Activated CD4-positive, alpha-beta memory T cell treated with anti-CD3 and anti-CD28 coated beads for 36 hours (primary cell): ENCODE measurements around the gene FGD5. TPM values are rescaled to one million over a fixed set of nuclear protein-coding genes. Genes with fewer than 3 reads are reported as not detected.

Source experiments
- CTCF ChIA-PET: fragments of 350-600 bp; sonication (Branson Sonifier 250); formaldehyde crosslinking; loops from one replicate; lab custom pipeline; 2021; ENCODE audit warnings: antibody characterized with exemption, inconsistent platforms; lab: Charles Lee
- POLR2A ChIA-PET: fragments of 350-600 bp; sonication (Branson Sonifier 250); formaldehyde crosslinking; loops from one replicate; lab custom pipeline; 2021; ENCODE audit warnings: antibody characterized with exemption; lab: Charles Lee
- DNase-seq: peaks from one replicate; pipeline ENCODE4 v3.0.0-alpha.2; 2020
- H3K27ac Mint-ChIP-seq: one replicate; pipeline ENCODE4 v1.8.0; 2021; ENCODE audit warnings: mixed read lengths
- H3K27me3 Mint-ChIP-seq: one replicate; pipeline ENCODE4 v1.8.0; 2021; ENCODE audit warnings: mixed read lengths
- H3K36me3 Mint-ChIP-seq: one replicate; pipeline ENCODE4 v1.8.0; 2021; ENCODE audit warnings: mixed read lengths
- H3K4me1 Mint-ChIP-seq: one replicate; pipeline ENCODE4 v1.8.0; 2021; ENCODE audit warnings: low read depth, mixed read lengths
- H3K4me3 Mint-ChIP-seq: one replicate; pipeline ENCODE4 v1.8.0; 2021; ENCODE audit warnings: mild to moderate bottlenecking, mixed read lengths
- H3K9me3 Mint-ChIP-seq: one replicate; pipeline ENCODE4 v1.8.0; 2021; ENCODE audit warnings: mixed read lengths
- intact Hi-C: fragments of 100-400 bp; cut with micrococcal nuclease; formaldehyde crosslinking; loops from one replicate; pipeline ENCODE4 v1.15.1; 2023
- total RNA-seq, 2 experiments: library from RNA; stranded (reverse); gene quantifications; one replicate each; pipeline ENCODE4 v1.2.3, GENCODE V29; 2021

The FGD5 gene
- total RNA-seq, 2 experiments from 2014 or later: 0.12 TPM; not detected in 1

- Mint-ChIP-seq H3K27ac (peak overlapping the region; percentile 38), H3K36me3 (peaks cover 19% of the 10 kb centered on the region), H3K9me3 (no peaks in the 10 kb centered on the region), H3K27me3 (no peaks in the 10 kb centered on the region), H3K4me3 (peak overlapping the region; percentile 84), H3K4me1 (peaks cover 42% of the 10 kb centered on the region)
- ChIA-PET POLR2A (interaction anchor here (1.6 kb wide), 1 partner anchor 119 kb away, joined by 7 read pairs; the partner anchor contains the start of gene MRPS25), CTCF (interaction anchor here (1.0 to 1.4 kb wide), 2 partner anchors 25 to 105 kb away, joined by 3 to 5 read pairs; no protein-coding TSS in a partner anchor)
- DNase-seq: no peak
- intact Hi-C loops: loop anchor here (5.0 to 10.0 kb wide), 4 partner anchors 261 to 769 kb away; partner anchors contain the start of genes CAPN7, LSM3, SLC6A6 and XPC
Observed at GRCh38 chr3:14946236-14946635, 127.5 kb downstream of the FGD5 start.

- H3K4me3 Mint-ChIP-seq: peak overlapping the region; percentile 84
- DNase-seq: no peak
- peaks cover 42% of the 10 kb centered on the region for H3K4me1 Mint-ChIP-seq
- no peaks in the 10 kb centered on the region for H3K27me3 Mint-ChIP-seq
- H3K36me3 Mint-ChIP-seq: peaks cover 19% of the 10 kb centered on the region
- no peaks in the 10 kb centered on the region for H3K9me3 Mint-ChIP-seq
- intact Hi-C loops: loop anchor here (5.0 to 10.0 kb wide), 4 partner anchors 261 to 769 kb away; partner anchors contain the start of genes CAPN7, LSM3, SLC6A6 and XPC
- ChIA-PET CTCF (interaction anchor here (1.0 to 1.4 kb wide), 2 partner anchors 25 to 104 kb away, joined by 3 to 5 read pairs; no protein-coding TSS in a partner anchor), POLR2A (interaction anchor here (0.5 to 1.6 kb wide), 3 partner anchors 118 to 291 kb away, joined by 3 to 7 read pairs (median 3); partner anchors contain the start of genes CAPN7 and MRPS25)
- H3K27ac Mint-ChIP-seq: peak overlapping the region; percentile 75
Observed at GRCh38 chr3:14946739-14947099, 128.0 kb downstream of the FGD5 start.

- intact Hi-C loops: loop anchor here (5.0 to 10.0 kb wide), 4 partner anchors 260 to 770 kb away; partner anchors contain the start of genes CAPN7, LSM3, SLC6A6 and XPC
- ChIA-PET CTCF (interaction anchor here (0.7 to 1.4 kb wide), 3 partner anchors 26 to 144 kb away, joined by 3 to 5 read pairs (median 5); no protein-coding TSS in a partner anchor), POLR2A (interaction anchor here (0.5 to 1.6 kb wide), 3 partner anchors 117 to 292 kb away, joined by 3 to 7 read pairs (median 3); partner anchors contain the start of genes CAPN7 and MRPS25)
Observed at GRCh38 chr3:14947100-14947885, 128.5 kb downstream of the FGD5 start, which contains the start of gene NR2C2. Gene NR2C2, plus strand, starts transcription at chr3:14947583. Its CDS starts 56,332 bp downstream, at chr3:15003915.

GRCh38 chr3:14947886-14948608 lies 129.3 kb downstream of the FGD5 start:
- Mint-ChIP-seq H3K27me3 (no peaks in the 10 kb centered on the region), H3K9me3 (no peaks in the 10 kb centered on the region), H3K36me3 (peaks cover 19% of the 10 kb centered on the region), H3K4me3 (peak overlapping the region; percentile 96), H3K27ac (peak overlapping the region; percentile 99), H3K4me1 (peaks cover 50% of the 10 kb centered on the region)
- intact Hi-C loops: loop anchor here (1.0 to 10.0 kb wide), 8 partner anchors 117 to 771 kb away; partner anchors contain the start of genes BTD, CAPN7, CCDC174 and HACL1
- ChIA-PET POLR2A (interaction anchor here (0.5 to 1.6 kb wide), 4 partner anchors 117 to 297 kb away, joined by 3 to 8 read pairs (median 8); partner anchors contain the start of genes CAPN7, CCDC174 and MRPS25), CTCF (interaction anchor here (0.7 kb wide), 1 partner anchor 144 kb away, joined by 5 read pairs; no protein-coding TSS in a partner anchor)
- DNase-seq: peak; percentile 97

More at GRCh38 chr3:14947100-14947885, 128.5 kb downstream of the FGD5 start, which contains the start of gene NR2C2:
- Mint-ChIP-seq H3K4me1 (peaks cover 46% of the 10 kb centered on the region), H3K27me3 (no peaks in the 10 kb centered on the region), H3K4me3 (peak within 1 kb of the TSS; percentile 96), H3K36me3 (peaks cover 19% of the 10 kb centered on the region), H3K27ac (peak within 1 kb of the TSS; percentile 99), H3K9me3 (no peaks in the 10 kb centered on the region)
- peak; percentile 91 for DNase-seq

- Mint-ChIP-seq H3K36me3 (peaks cover 19% of the 10 kb centered on the region), H3K4me3 (peak overlapping the region; percentile 96), H3K27me3 (no peaks in the 10 kb centered on the region), H3K4me1 (peaks cover 47% of the 10 kb centered on the region), H3K27ac (peak overlapping the region; percentile 61), H3K9me3 (no peaks in the 10 kb centered on the region)
- DNase-seq: no peak
- intact Hi-C loops: loop anchor here (1.0 to 10.0 kb wide), 8 partner anchors 117 to 771 kb away; partner anchors contain the start of genes BTD, CAPN7, CCDC174 and HACL1
- POLR2A ChIA-PET: interaction anchor here (1.0 kb wide), 1 partner anchor 297 kb away, joined by 8 read pairs; the partner anchor contains the start of gene CCDC174
- CTCF ChIA-PET: no interaction called here
Observed at GRCh38 chr3:14948609-14949038, 129.9 kb downstream of the FGD5 start.

- peaks cover 15% of the 10 kb centered on the region for H3K36me3 Mint-ChIP-seq
- intact Hi-C loops: loop anchor here (2.0 to 10.0 kb wide), 5 partner anchors 258 to 772 kb away; partner anchors contain the start of genes BTD, CAPN7, HACL1 and LSM3
- ChIA-PET POLR2A (no interaction called here), CTCF (no interaction called here)
- H3K4me3 Mint-ChIP-seq: peak overlapping the region; percentile 96
- no peaks in the 10 kb centered on the region for H3K27me3 Mint-ChIP-seq
- peak overlapping the region; percentile 61 for H3K27ac Mint-ChIP-seq
- DNase-seq: no peak
- peaks cover 43% of the 10 kb centered on the region for H3K4me1 Mint-ChIP-seq
- no peaks in the 10 kb centered on the region for H3K9me3 Mint-ChIP-seq
Observed at GRCh38 chr3:14949126-14949525, 130.4 kb downstream of the FGD5 start.

DNA sequence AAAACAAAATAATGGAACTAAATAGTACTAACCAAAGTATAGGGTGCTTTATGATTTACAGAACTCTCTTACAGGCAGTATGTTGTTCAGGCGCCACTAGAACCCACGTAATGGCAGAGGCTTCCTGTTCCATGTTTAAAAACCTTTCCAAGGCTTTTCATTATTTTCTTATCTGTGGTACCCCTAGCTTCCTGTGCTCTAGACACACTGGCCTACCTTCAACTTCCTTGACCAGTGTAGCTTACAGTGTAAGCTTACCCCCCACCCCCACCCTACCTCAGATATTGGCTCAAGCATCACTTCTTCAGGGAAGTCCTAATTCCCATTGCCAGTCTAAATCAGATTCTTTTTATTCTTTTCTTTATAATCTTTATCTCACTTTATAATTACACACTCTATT lies 131.5 kb downstream of the FGD5 start:
- Mint-ChIP-seq H3K4me3 (no peak overlapping the region), H3K9me3 (no peaks in the 10 kb centered on the region), H3K27me3 (no peaks in the 10 kb centered on the region), H3K27ac (no peak overlapping the region), H3K4me1 (peaks cover 47% of the 10 kb centered on the region), H3K36me3 (peaks cover 11% of the 10 kb centered on the region)
- intact Hi-C loops: no loop called here
- DNase-seq: no peak
- POLR2A ChIA-PET: no interaction called here
- CTCF ChIA-PET: no interaction called here

- Mint-ChIP-seq H3K4me1 (peaks cover 58% of the 10 kb centered on the region), H3K27me3 (no peaks in the 10 kb centered on the region), H3K36me3 (peaks cover 11% of the 10 kb centered on the region), H3K9me3 (no peaks in the 10 kb centered on the region), H3K27ac (no peak overlapping the region), H3K4me3 (no peak overlapping the region)
- CTCF ChIA-PET: interaction anchor here (1.1 kb wide), 1 partner anchor 151 kb away, joined by 3 read pairs; no protein-coding TSS in a partner anchor
- intact Hi-C loops: no loop called here
- POLR2A ChIA-PET: no interaction called here
- no peak for DNase-seq
Observed at GRCh38 chr3:14957153-14957552, 138.4 kb downstream of the FGD5 start.

DNA sequence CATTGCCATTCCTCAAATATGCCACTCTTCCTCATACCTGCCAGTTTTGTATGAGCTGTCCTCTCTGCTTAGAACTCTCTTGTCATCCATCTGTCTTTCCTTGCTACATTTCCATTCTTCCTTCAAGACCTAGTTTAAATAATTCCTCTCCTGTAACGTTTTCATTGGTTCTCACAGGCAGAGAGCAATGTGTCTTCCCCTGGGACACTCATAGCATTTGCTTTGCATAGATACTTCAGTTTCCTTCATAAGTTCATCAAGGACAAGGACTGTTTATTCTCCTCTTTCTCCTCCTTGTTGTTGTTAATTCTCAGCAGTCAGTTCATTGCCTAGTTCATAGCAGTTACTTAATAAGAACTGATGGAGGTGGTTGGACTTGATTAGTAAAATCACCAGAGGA lies 139.2 kb downstream of the FGD5 start:
- ChIA-PET CTCF (no interaction called here), POLR2A (no interaction called here)
- DNase-seq: no peak
- Mint-ChIP-seq H3K9me3 (no peaks in the 10 kb centered on the region), H3K4me1 (peaks cover 55% of the 10 kb centered on the region), H3K36me3 (peaks cover 16% of the 10 kb centered on the region), H3K27me3 (no peaks in the 10 kb centered on the region), H3K27ac (no peak overlapping the region), H3K4me3 (no peak overlapping the region)
- intact Hi-C loops: no loop called here

DNA sequence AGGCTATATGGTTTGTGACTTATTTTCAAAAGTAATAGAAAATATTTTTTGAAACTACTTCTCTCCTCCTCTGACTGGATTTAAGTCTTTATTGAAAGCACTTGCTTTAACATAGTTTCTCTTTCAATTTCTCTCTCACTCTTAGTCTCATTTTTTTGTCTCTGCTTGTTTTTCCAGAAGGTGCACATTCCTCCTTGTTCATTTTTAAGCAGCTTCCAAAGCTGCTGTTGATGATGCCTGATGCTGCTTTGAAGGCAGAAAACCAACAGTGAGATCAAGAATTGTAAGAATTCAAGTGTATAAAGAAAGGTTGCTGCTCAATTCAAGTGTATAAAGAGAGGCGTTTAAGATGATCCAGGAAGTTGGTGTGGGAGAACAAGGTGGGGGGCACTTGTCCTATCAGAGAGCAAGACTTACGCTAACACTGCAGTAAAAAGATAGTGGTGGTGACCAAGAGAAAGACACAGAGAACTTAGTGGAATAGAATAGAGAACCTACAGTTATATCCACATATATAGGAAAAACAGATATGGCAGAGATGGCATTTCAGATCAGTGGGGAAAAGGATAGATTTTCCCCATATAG lies 140.7 kb downstream of the FGD5 start:
- Mint-ChIP-seq H3K27me3 (no peaks in the 10 kb centered on the region), H3K4me1 (peaks cover 54% of the 10 kb centered on the region), H3K4me3 (peak overlapping the region; percentile 59), H3K27ac (peak overlapping the region; percentile 80), H3K36me3 (peaks cover 19% of the 10 kb centered on the region), H3K9me3 (no peaks in the 10 kb centered on the region)
- CTCF ChIA-PET: no interaction called here
- intact Hi-C loops: no loop called here
- no peak for DNase-seq
- POLR2A ChIA-PET: no interaction called here

DNA sequence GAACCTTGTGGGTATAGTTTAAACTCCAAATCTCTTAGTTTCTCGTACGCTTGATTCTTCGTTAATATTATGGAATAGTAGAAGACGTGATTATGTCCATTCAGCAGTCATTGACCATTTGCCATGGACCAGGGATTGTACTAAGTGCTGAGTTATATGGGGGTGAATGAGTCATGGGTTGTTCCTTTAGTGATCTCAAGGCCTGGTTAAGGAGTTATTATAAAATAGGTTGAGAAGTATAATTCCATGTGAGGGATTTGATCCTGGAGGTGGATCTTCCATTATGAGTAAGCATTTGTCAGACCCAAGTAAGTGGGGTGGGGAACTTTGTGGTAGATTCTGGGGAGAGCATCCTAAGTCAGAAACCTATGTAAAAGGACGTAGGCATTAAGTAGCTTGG lies 144.0 kb downstream of the FGD5 start:
- H3K27ac Mint-ChIP-seq: no peak overlapping the region
- ChIA-PET POLR2A (no interaction called here), CTCF (no interaction called here)
- no peaks in the 10 kb centered on the region for H3K9me3 Mint-ChIP-seq
- intact Hi-C loops: no loop called here
- no peak overlapping the region for H3K4me3 Mint-ChIP-seq
- H3K36me3 Mint-ChIP-seq: peaks cover 30% of the 10 kb centered on the region
- no peak for DNase-seq
- peaks cover 26% of the 10 kb centered on the region for H3K4me1 Mint-ChIP-seq
- H3K27me3 Mint-ChIP-seq: no peaks in the 10 kb centered on the region
